Gastroesophageal sphincter (tissue), 3 donors: Measurements from ENCODE around the gene SUPT3H.

Source experiments
- EP300 ChIP-seq: sonication (generic); formaldehyde crosslinking; IDR thresholded peaks from one replicate; pipeline ENCODE4 v1.6.1; 2017; ENCODE audit warnings: antibody characterized with exemption, mild to moderate bottlenecking
- POLR2A ChIP-seq, 2 donors: fragments of 450-650 bp; IDR thresholded peaks; one replicate each; pipeline ENCODE4 v1.6.1; 2017; ENCODE audit warnings: antibody characterized with exemption in 2 of 2, mild to moderate bottlenecking in 2 of 2, moderate library complexity in 1 of 2
- POLR2AphosphoS5 ChIP-seq: sonication (generic); formaldehyde crosslinking; IDR thresholded peaks from one replicate; pipeline ENCODE4 v1.6.1; 2017; ENCODE audit warnings: antibody characterized with exemption
- TF ChIP-seq, protein P1 (sequence below), 4 experiments: fragments of 200-600 bp in 2 of 4; fragments of 450-650 bp in 2 of 4; sonication (generic) in 1 of 4; IDR thresholded peaks; one replicate each; pipeline ENCODE4 v1.5.1; 2017 to 2019; ENCODE audit warnings: antibody characterized with exemption in 4 of 4, mild to moderate bottlenecking in 2 of 4, moderate library complexity in 2 of 4

DNA sequence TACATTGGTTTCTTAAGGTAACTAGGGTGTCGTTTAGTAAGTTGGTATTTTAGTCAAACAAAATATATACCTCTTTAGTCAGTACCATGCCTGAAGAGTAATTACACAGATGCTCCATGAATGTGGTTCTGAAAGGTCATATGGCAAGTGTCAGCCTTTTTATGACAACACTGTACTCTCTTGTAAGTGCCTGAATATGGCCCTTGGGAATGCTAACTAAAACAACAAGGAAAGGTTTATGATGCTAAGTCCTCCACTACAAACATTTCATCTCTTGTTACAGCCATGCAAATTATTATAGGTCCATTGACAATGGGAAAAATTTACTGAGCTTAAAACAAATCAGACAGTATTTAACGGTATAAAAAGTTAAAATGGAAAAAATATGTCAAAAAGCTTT is 39.0 kb upstream of the SUPT3H start:
- no peak for TF ChIP-seq POLR2A (IDR thresholded peaks at IDR 0.05)
- TF ChIP-seq, protein P1, sequence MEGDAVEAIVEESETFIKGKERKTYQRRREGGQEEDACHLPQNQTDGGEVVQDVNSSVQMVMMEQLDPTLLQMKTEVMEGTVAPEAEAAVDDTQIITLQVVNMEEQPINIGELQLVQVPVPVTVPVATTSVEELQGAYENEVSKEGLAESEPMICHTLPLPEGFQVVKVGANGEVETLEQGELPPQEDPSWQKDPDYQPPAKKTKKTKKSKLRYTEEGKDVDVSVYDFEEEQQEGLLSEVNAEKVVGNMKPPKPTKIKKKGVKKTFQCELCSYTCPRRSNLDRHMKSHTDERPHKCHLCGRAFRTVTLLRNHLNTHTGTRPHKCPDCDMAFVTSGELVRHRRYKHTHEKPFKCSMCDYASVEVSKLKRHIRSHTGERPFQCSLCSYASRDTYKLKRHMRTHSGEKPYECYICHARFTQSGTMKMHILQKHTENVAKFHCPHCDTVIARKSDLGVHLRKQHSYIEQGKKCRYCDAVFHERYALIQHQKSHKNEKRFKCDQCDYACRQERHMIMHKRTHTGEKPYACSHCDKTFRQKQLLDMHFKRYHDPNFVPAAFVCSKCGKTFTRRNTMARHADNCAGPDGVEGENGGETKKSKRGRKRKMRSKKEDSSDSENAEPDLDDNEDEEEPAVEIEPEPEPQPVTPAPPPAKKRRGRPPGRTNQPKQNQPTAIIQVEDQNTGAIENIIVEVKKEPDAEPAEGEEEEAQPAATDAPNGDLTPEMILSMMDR (IDR thresholded peaks at IDR 0.05): no peak
- TF ChIP-seq POLR2AphosphoS5: no peak
- no peak for TF ChIP-seq EP300
